Measurements from ENCODE around the gene AUTS2. TPM values are rescaled to one million over a fixed set of nuclear protein-coding genes. Genes with fewer than 3 reads are reported as not detected.

The AUTS2 gene
- polyA plus RNA-seq, 1 donor (not counting 4 experiments of a cell fraction or from before 2014, with no cell fraction given) = 4.7 TPM

DNA sequence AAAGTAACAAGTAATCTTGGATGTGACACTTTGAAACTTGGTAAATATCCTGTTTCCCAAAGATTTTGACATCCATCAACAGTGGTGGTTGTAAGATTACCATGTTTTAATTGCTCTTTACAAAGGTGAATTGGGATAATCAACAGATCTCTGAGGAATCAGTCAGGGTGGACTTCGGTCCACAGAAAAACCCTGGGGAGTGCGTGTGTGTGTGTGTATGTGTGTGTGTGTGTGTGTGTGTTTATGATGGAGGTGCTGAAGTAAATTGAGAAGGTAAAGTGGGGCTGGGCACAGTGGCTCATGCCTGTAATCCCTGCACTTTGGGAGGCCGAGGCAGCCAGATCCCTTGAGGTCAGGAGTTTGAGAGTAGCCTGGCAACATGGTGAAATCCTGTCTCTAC lies 12.0 kb upstream of the AUTS2 start:
- no peaks in the 10 kb centered on the region for H3K27me3 ChIP-seq (ENCODE audit: control insufficient read depth, extremely low read depth, insufficient read depth, low read length)
- no peaks in the 10 kb centered on the region for H3K4me1 ChIP-seq (ENCODE audit: control insufficient read depth, extremely low read depth, insufficient read depth, low read length)
- no peaks in the 10 kb centered on the region for H3K36me3 ChIP-seq (ENCODE audit: control insufficient read depth in 2 of 2, extremely low read depth in 1 of 2, insufficient read depth in 2 of 2, low read length in 2 of 2)
- no peak overlapping the region for H3K9ac ChIP-seq (ENCODE audit: control insufficient read depth, extremely low read depth, insufficient read depth, low read length)
- H4K20me1 ChIP-seq (ENCODE audit: control insufficient read depth, extremely low read depth, insufficient read depth, low read length) = no peaks in the 10 kb centered on the region
- no peak for TF ChIP-seq EZH2 (IDR thresholded peaks at IDR 0.05; ENCODE audit: low read length)
- TF ChIP-seq, protein P1, sequence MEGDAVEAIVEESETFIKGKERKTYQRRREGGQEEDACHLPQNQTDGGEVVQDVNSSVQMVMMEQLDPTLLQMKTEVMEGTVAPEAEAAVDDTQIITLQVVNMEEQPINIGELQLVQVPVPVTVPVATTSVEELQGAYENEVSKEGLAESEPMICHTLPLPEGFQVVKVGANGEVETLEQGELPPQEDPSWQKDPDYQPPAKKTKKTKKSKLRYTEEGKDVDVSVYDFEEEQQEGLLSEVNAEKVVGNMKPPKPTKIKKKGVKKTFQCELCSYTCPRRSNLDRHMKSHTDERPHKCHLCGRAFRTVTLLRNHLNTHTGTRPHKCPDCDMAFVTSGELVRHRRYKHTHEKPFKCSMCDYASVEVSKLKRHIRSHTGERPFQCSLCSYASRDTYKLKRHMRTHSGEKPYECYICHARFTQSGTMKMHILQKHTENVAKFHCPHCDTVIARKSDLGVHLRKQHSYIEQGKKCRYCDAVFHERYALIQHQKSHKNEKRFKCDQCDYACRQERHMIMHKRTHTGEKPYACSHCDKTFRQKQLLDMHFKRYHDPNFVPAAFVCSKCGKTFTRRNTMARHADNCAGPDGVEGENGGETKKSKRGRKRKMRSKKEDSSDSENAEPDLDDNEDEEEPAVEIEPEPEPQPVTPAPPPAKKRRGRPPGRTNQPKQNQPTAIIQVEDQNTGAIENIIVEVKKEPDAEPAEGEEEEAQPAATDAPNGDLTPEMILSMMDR (optimal IDR thresholded peaks at IDR 0.05 in 1 of 3, IDR thresholded peaks at IDR 0.05 in 1 of 3, conservative IDR thresholded peaks at IDR 0.05 in 1 of 3; ENCODE audit: extremely low read depth in 1 of 3, insufficient read depth in 2 of 3, low read length in 3 of 3) = no peak
- H2AFZ ChIP-seq (ENCODE audit: control insufficient read depth, low read length) = no peak overlapping the region
- H3K79me2 ChIP-seq (ENCODE audit: control insufficient read depth, insufficient read depth, low read length) = no peaks in the 10 kb centered on the region
- dilution Hi-C loops (cut with MboI; ENCODE audit: extremely low pct_ligation_motif_present, low sequenced_read_pairs) = no loop called here
- H3K9me1 ChIP-seq (ENCODE audit: control insufficient read depth, extremely low read depth, insufficient read depth, low read length) = no peaks in the 10 kb centered on the region
- DNase-seq (ENCODE audit: low read depth, low spot score) = no peak
- no peaks in the 10 kb centered on the region for H3K9me3 ChIP-seq (ENCODE audit: control insufficient read depth, low read depth, low read length)
- H3K4me2 ChIP-seq (ENCODE audit: control insufficient read depth, extremely low read depth, insufficient read depth, low read depth, low read length) = no peak overlapping the region
- H3K4me3 ChIP-seq (ENCODE audit: control insufficient read depth in 2 of 3, extremely low read depth in 1 of 3, insufficient read depth in 2 of 3, low read depth in 1 of 3, low read length in 3 of 3) = no peak overlapping the region
- H3K27ac ChIP-seq (ENCODE audit: control insufficient read depth, insufficient read depth, low read length) = no peak overlapping the region
- no peak for FAIRE-seq

DNA sequence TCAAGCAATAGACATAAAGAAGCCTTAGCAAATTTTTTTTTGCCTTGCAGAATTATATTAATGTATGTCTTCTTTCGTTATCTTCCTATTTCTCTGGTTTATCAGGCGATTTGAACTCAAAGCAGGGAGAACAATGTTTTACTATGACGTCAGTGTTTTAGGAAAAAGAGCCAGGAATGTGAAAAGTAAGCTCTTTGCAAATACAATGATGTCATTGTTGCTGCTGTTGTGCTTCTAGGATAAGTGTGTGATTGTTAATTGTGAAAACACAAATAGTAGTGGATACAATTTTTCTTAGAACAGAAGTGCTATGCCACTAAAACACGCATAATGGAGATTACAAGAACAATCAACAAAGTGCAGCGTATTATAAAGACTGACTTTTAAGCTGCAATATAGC lies 9.5 kb upstream of the AUTS2 start:
- H3K9me1 ChIP-seq (ENCODE audit: control insufficient read depth, extremely low read depth, insufficient read depth, low read length) = no peaks in the 10 kb centered on the region
- TF ChIP-seq EZH2 (IDR thresholded peaks at IDR 0.05; ENCODE audit: low read length) = no peak
- TF ChIP-seq, protein P1 (optimal IDR thresholded peaks at IDR 0.05 in 1 of 3, IDR thresholded peaks at IDR 0.05 in 1 of 3, conservative IDR thresholded peaks at IDR 0.05 in 1 of 3; ENCODE audit: extremely low read depth in 1 of 3, insufficient read depth in 2 of 3, low read length in 3 of 3) = no peak
- H4K20me1 ChIP-seq (ENCODE audit: control insufficient read depth, extremely low read depth, insufficient read depth, low read length) = no peaks in the 10 kb centered on the region
- no peaks in the 10 kb centered on the region for H3K36me3 ChIP-seq (ENCODE audit: control insufficient read depth in 2 of 2, extremely low read depth in 1 of 2, insufficient read depth in 2 of 2, low read length in 2 of 2)
- H3K27me3 ChIP-seq (ENCODE audit: control insufficient read depth, extremely low read depth, insufficient read depth, low read length) = no peaks in the 10 kb centered on the region
- FAIRE-seq (no peak), DNase-seq (ENCODE audit: low read depth, low spot score) (no peak)
- H3K4me3 ChIP-seq (ENCODE audit: control insufficient read depth in 2 of 3, extremely low read depth in 1 of 3, insufficient read depth in 2 of 3, low read depth in 1 of 3, low read length in 3 of 3) = no peak overlapping the region
- no peaks in the 10 kb centered on the region for H3K4me1 ChIP-seq (ENCODE audit: control insufficient read depth, extremely low read depth, insufficient read depth, low read length)
- no peaks in the 10 kb centered on the region for H3K79me2 ChIP-seq (ENCODE audit: control insufficient read depth, insufficient read depth, low read length)
- H3K9me3 ChIP-seq (ENCODE audit: control insufficient read depth, low read depth, low read length) = no peaks in the 10 kb centered on the region
- H3K9ac ChIP-seq (ENCODE audit: control insufficient read depth, extremely low read depth, insufficient read depth, low read length) = no peak overlapping the region
- dilution Hi-C loops (cut with MboI; ENCODE audit: extremely low pct_ligation_motif_present, low sequenced_read_pairs) = no loop called here
- no peak overlapping the region for H2AFZ ChIP-seq (ENCODE audit: control insufficient read depth, low read length)
- no peak overlapping the region for H3K27ac ChIP-seq (ENCODE audit: control insufficient read depth, insufficient read depth, low read length)
- no peak overlapping the region for H3K4me2 ChIP-seq (ENCODE audit: control insufficient read depth, extremely low read depth, insufficient read depth, low read depth, low read length)
